GM15510 (cell line): ENCODE measurements around the gene SLC43A1.

Experiments used
- POLR2A ChIP-seq: IDR thresholded peaks from 3 replicates; pipeline ENCODE4 v1.6.1; 2011; ENCODE audit warnings: borderline replicate concordance; ENCODE audit not compliant: insufficient read length; ENCODE audit errors: extremely low read depth

SLC43A1 gene

DNA sequence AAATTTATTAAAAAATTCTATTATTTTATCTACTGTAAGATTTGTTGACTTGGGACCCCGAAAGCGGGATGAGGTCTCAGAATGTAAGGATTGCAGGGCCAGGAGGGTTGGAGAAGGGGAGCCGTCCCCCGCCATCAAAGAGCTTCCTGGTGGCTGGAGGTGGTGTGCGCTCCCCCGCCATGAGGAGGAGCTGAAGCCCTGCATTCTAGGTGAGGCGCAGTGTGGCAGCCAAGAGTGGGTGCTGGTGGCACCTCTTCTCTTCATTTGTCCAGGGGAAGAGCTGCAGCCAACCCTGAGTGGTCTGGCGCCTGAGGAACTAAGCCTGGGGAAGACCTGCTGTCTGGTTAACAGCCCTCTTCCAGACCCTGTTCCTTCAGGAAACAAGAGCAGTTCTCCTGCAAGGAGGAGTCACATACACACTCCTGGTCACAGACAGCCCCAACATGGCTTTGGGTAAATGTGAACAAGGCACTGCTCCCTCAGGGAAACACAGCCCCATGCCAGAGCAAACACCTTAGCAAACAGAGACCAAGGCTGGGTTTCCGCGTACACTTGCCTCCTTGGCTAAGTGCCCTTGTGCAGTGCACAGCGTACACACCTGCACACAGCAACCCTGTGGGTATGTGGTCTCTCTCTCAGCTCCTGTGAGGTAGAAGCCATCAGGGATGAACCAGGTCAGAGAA lies 37.9 kb downstream of the SLC43A1 start:
- TF ChIP-seq POLR2A, result no peak

- TF ChIP-seq POLR2A, result no peak
These were observed 38.6 kb downstream of the SLC43A1 start for GRCh38 chr11:57476757-57477506.

DNA sequence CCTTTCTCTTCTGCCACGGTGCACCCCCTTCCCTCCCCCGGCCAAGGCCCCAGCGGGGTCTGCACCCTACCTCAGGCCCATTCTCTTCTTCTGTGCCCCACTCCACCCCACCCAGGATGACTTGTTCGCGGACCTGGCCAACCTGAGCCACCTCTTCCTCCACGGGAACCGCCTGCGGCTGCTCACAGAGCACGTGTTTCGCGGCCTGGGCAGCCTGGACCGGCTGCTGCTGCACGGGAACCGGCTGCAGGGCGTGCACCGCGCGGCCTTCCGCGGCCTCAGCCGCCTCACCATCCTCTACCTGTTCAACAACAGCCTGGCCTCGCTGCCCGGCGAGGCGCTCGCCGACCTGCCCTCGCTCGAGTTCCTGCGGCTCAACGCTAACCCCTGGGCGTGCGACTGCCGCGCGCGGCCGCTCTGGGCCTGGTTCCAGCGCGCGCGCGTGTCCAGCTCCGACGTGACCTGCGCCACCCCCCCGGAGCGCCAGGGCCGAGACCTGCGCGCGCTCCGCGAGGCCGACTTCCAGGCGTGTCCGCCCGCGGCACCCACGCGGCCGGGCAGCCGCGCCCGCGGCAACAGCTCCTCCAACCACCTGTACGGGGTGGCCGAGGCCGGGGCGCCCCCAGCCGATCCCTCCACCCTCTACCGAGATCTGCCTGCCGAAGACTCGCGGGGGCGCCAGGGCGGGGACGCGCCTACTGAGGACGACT lies 39.3 kb downstream of the SLC43A1 start:
- TF ChIP-seq POLR2A, result no peak

DNA sequence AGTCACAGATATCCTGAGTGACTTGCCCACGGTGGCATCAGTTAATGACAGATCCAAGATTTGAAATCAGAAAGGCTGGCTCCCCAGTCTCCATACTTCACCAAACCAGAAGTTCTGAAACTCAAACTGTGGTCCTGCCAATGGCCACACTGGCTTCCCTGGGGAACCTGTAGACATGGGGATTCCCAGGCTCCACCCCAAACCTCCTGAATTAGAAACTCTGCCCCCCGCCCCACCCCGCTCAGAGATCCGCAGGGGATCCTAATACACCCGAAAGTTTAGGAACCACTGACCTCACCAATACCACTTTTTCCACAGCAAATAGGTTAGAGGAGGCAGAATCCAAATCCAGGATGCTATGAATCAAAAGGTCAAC lies 39.8 kb downstream of the SLC43A1 start:
- TF ChIP-seq POLR2A, result no peak

GRCh38 chr11:57475191-57475590 lies 40.3 kb downstream of the SLC43A1 start:
- TF ChIP-seq POLR2A, result no peak

DNA sequence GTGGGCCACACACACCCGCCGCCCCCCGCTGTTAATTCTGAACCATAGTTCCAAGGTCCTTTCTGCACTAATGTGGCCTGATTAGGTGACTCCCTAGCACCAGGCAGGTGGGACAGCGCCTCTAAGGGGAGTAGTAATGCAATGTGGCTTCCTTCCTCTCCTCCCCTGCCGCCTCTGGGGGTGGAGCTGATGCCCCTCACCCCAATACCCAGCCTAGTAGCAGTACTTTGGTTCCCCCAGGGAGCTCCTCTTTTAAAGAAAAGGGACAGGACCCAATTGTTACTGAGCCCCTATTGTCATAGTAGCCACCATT lies 40.7 kb downstream of the SLC43A1 start:
- TF ChIP-seq POLR2A, result no peak

- no peak for TF ChIP-seq POLR2A
These were observed 41.3 kb downstream of the SLC43A1 start for GRCh38 chr11:57474017-57474802.

DNA sequence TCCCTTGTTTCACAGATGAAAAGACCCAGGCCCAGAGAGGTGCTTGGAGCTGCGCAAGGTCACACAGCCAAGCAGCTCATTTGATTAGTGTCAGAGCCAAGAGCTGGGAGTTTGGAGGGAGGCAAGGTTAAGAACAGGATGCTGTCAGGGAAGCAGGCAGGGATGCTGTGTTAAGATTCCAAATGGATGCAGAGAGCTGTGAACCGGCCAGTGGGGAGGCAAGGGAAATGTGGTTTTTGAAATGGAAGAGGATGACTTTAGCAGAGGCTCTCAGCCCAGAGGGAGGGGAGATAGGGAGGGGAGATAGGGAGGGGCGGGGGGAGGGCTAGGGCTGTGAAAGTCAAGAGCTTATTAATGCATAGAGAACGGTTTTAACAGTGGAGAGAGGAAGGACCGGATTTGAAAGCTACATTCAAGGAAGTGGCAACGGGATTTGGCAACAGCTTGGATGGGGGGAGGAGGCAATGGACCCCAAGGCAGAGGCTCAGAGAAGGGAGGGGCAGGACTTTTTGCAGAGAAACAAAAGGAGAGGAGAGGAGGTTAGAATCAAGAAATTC lies 42.1 kb downstream of the SLC43A1 start:
- no peak for TF ChIP-seq POLR2A

DNA sequence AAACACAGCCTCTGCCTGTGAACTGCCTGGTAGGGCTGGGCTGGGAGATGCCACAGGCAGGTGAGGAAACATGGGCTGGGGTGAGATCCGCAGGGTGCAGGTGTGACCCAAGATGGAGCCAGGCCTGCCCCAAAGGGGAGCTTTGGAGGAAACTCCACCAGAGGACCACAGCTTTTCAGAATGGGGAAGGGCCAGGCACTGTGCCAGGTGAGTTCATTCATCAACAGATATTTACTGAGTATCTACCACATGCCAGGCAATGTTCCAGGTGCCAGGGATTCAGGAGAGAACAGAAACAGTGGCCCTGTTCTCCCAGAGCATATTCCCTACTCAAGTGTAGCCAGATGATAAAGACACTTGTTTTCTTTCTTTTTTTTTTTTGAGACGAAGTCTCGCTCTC lies 44.0 kb downstream of the SLC43A1 start:
- no peak for TF ChIP-seq POLR2A

DNA sequence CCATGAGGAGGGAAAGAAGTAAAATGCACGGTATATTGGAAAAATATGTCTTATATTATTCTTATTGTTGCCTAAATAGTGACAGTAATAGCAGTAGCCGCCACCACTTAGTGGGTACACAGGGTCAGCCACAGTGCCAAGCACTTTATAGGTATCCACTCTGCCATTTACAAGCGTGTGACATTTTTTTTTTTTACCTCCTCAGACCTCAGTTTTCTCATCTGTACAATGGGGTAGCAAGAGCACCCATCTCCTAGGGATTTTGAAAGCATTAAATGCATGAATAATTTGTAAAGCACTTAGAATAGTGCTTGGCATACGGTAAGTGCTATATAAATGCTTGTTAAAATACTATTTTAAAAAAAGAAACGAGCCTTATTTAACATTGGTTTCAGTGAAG lies 46.2 kb downstream of the SLC43A1 start:
- no peak for TF ChIP-seq POLR2A

- no peak for TF ChIP-seq POLR2A
These were observed 47.2 kb downstream of the SLC43A1 start for GRCh38 chr11:57468276-57468675.

DNA sequence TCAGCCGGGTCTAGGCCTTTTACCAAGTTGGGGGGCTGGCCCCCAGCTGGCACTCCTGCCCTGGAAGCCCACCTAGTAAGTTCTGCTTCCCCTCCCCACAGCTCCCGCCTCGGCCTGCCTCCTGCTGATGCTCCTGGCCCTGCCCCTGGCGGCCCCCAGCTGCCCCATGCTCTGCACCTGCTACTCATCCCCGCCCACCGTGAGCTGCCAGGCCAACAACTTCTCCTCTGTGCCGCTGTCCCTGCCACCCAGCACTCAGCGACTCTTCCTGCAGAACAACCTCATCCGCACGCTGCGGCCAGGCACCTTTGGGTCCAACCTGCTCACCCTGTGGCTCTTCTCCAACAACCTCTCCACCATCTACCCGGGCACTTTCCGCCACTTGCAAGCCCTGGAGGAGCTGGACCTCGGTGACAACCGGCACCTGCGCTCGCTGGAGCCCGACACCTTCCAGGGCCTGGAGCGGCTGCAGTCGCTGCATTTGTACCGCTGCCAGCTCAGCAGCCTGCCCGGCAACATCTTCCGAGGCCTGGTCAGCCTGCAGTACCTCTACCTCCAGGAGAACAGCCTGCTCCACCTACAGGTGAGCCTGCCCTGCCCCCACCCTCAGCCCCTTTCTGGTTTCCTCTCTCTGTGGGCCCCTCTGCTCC lies 47.9 kb downstream of the SLC43A1 start:
- TF ChIP-seq POLR2A, result no peak

DNA sequence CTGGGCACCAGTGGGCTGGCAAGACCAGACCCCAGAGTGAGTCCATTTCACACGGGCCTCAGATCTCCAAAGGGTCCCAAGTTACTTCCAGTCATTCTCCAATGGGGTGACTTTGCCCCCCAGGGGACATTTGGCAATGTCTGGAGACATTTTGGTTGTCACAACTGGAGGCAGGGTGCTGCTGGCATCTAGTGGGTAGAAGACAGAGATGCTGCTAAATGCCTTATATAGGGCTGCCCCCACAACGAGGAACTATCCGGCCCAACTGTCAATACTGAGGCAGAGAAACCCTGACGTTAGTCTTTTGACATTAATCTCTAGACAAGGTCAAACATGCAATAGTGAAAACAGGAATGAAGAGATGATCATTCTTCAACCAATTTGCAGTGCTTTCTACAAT lies 48.8 kb downstream of the SLC43A1 start:
- TF ChIP-seq POLR2A, result no peak

DNA sequence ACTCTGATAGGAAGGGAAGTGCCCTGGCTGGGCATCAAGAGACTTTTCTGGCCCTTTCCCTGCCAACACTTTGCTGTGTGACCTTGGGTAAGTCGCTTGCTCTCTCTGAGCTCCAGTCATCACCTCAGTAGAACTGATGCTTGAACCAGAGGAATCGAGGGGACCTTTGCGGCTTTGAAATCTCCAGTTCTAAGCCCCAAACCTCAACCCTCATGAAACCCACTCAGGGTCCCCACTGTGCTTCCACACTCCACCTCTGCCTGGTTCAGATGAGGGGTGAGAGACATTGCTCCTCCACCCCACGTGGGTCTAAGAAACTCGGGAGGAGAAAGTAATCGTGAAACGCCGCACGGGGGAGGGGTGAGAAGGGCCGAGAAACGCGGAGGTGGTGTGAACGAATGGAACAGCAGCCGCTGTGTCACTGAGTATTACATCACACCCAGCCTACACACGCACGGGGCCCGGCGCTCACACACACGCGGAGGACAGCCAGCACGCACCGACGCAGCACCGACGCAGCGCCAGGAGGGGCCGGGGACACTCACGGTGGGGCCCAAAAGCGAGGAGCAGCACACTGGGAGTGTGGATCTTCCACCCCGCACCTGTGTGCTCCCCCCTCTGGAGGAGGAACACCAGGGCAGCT lies 50.8 kb downstream of the SLC43A1 start:
- no peak for TF ChIP-seq POLR2A
